Skeletal muscle satellite cell (primary cell): ENCODE results near the gene MRPL57. TPM values are rescaled to one million over a fixed set of nuclear protein-coding genes. Genes with fewer than 3 reads are reported as not detected.
"Not testable (repeated sequence)": the region's sequence is repeated elsewhere in the genome, so short reads cannot be mapped to it uniquely, and the experiment has no call there.

Experiments used
- H3K27me3 ChIP-seq: 2 replicates; pipeline ENCODE4 v1.7.0; 2013; ENCODE audit warnings: low read length; ENCODE audit not compliant: control insufficient read depth, insufficient read depth
- H3K36me3 ChIP-seq: 2 replicates; pipeline ENCODE4 v1.7.0; 2013; ENCODE audit warnings: mild to moderate bottlenecking, control low read depth, low read length; ENCODE audit not compliant: insufficient read depth
- H3K4me1 ChIP-seq: 2 replicates; pipeline ENCODE4 v1.7.0; 2013; ENCODE audit warnings: low read length; ENCODE audit not compliant: control insufficient read depth, insufficient read depth
- H3K4me2 ChIP-seq: 2 replicates; pipeline ENCODE4 v1.7.0; 2013; ENCODE audit warnings: mild to moderate bottlenecking, low read length
- H3K4me3 ChIP-seq: 2 replicates; pipeline ENCODE4 v1.7.0; 2013; ENCODE audit warnings: low read length
- H3K9ac ChIP-seq: 2 replicates; pipeline ENCODE4 v1.7.0; 2013; ENCODE audit warnings: mild to moderate bottlenecking, low read depth, low read length, moderate library complexity
- H3K9me3 ChIP-seq: replicated peaks from 2 replicates; pipeline ENCODE4 v1.7.0; 2013; ENCODE audit warnings: mild to moderate bottlenecking, control low read depth, low read length
- total RNA-seq: library from RNA; depleted of rRNA; stranded (reverse); fragments of >200 nt; gene quantifications from 2 replicates; pipeline ENCODE4 v1.2.3, GENCODE V29; 2012; rRNA removed

Gene MRPL57
- total RNA-seq = 23.8 and 26.6 TPM in 2 replicates

DNA sequence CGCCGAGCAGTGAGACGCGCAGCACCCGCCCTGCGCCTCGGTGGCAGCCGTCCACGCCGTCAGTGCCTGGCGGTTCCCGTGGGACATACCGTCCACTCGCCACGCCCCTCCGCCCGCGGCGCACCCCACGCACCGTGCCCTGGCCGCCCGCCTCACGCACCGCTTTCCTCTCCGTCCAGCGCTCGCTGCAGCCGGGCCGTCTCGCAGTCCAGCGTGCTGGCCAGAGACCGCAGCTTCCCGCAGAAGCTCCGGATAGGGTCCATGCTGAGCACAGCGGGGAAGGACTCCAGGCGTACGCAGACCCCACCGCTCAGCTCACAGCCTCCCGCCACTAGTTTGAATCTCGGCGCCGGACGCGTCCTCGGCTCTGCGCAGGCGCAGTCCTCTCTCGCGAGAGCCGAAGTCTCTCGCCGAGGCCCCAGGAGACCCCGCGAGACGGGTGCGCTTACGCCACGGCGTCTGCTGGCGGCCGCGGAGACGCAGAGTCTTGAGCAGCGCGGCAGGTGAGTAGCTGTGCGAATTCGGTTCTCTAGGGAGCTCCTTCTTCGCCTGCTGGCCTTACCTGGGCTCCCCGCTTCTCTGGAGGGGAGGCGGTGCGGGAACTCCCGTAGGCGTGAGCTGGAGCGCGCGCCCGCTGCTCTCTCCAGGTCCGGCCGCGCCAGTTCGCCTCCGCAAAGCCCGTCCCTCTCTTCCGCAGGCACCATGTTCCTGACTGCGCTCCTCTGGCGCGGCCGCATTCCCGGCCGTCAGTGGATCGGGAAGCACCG is at the start of gene MRPL57, which contains the start of gene SKA3:
MRPL57 (plus strand) TSS at position 444 of the 767 bp plus-strand sequence; CDS start at position 703, 259 bp downstream.
SKA3 (minus strand) TSS at position 338 of the 767 bp plus-strand sequence; CDS start at position 263, 75 bp downstream.
- Histone ChIP-seq H3K36me3 (no peaks in the 10 kb centered on the region), H3K4me1 (peaks cover 15% of the 10 kb centered on the region), H3K9me3 (no peaks in the 10 kb centered on the region), H3K27me3 (no peaks in the 10 kb centered on the region), H3K4me3 (peak within 1 kb of the TSS; percentile 85), H3K4me2 (peak within 1 kb of the TSS; percentile 85), H3K9ac (peak within 1 kb of the TSS; percentile 90)

DNA sequence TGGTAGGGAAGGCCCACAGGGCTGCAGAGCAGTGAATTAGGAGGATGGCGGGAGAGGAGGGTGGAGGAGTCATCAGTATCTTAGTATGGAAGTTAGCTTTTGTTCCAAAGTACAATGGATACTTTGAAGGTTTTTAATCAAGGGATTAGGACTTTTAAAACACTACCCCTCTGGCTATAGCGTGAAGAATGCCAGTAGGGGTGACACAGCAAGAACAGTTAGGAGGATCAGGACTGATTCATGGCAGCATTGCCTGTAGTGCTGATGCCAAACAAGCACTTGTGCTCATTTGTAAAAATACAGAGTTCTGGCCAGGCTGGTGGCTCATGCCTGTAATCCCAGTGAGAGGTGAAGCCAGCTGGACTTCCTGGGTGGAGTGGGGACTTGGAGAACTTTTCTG is 46.3 kb upstream of the MRPL57 start:
- Histone ChIP-seq H3K4me2 (no peak overlapping the region), H3K36me3 (no peaks in the 10 kb centered on the region), H3K4me3 (no peak overlapping the region), H3K9ac (no peak overlapping the region), H3K4me1 (no peaks in the 10 kb centered on the region), H3K27me3 (no peaks in the 10 kb centered on the region), H3K9me3 (no peaks in the 10 kb centered on the region)

DNA sequence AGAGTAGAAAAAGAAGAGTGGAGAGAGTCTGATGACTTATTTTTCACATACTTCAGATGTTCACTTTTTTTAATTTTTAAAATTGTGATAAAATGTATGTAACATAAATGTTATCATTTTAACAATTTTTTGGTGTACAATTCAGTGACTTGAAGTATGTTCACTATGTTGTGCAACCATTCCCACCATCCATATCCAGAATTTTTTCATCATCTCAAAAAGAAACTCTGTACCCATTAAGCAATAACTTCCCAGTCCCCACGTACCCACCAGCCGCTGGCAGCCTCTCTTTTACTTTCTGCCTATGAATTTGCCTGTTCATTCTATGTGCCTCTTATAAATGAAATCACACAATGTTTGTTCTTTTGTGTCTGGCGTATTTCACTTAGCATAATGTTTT is 43.4 kb upstream of the MRPL57 start:
- Histone ChIP-seq H3K27me3 (no peaks in the 10 kb centered on the region), H3K9me3 (no peaks in the 10 kb centered on the region), H3K4me1 (peaks cover 3% of the 10 kb centered on the region), H3K9ac (no peak overlapping the region), H3K4me3 (no peak overlapping the region), H3K4me2 (no peak overlapping the region), H3K36me3 (no peaks in the 10 kb centered on the region)

DNA sequence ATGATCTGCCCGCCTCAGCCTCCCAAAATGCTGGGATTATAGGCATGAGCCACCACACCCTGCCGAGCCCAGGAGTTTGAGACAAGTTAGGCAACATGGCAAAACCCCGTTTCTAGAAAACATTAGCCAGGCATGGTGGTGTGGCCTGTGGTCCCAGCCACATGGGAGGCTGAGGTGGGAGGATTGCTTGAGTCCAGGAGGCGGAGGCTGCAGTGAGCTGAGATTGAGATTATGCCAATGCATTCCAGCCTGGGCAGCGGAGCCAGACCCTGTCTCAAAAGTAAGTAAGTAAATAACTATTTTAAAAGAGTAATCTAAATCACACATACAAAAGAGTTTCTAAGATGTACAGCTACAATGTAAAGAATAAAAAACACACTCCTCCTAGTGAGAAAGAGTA is 42.0 kb upstream of the MRPL57 start:
- no peak overlapping the region for H3K4me2 ChIP-seq
- no peaks in the 10 kb centered on the region for H3K27me3 ChIP-seq
- no peaks in the 10 kb centered on the region for H3K9me3 ChIP-seq
- H3K36me3 ChIP-seq = no peaks in the 10 kb centered on the region
- no peak overlapping the region for H3K9ac ChIP-seq
- no peak overlapping the region for H3K4me3 ChIP-seq
- H3K4me1 ChIP-seq = peaks cover 5% of the 10 kb centered on the region

DNA sequence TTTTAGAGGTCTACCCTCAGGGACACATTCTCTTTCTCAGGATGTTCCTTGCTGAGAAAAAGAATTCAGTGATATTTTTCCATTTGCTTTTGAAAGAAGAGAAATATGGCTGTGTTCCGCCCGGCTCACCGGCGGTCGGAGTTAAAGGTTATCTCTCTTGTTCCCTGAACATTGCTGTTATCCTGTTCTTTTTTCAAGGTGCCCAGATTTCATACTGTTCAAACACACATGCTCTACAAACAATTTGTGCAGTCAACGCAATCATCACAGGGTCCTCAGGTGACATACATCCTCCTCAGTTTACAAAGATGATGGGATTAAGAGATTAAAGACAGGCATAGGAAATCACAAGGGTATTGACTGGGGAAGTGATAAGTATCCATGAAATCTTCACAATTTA is 40.6 kb upstream of the MRPL57 start:
- H3K4me2 ChIP-seq, H3K9ac ChIP-seq, H3K9me3 ChIP-seq, H3K36me3 ChIP-seq, H3K4me1 ChIP-seq, H3K27me3 ChIP-seq, H3K4me3 ChIP-seq: not testable (repeated sequence)

DNA sequence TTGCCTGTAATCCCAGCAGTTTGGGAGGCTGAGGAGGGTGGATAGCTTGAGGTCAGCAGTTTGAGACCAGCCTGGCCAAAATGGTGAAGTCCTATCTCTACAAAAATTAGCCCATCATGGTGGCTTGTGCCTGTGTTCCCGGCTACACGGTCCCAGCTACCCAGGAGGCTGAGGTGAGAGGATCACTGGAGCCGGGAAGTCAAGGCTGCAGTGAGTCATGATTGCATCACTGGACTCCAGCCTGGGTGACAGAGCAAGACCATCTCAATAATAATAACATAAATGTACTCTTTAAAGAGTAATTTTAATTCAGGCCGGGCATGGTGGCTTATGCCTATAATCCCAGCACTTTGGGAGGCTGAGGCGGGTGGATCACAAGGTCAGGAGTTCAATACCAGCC is 38.8 kb upstream of the MRPL57 start:
- H3K9me3 ChIP-seq = no peaks in the 10 kb centered on the region
- no peak overlapping the region for H3K9ac ChIP-seq
- peaks cover 8% of the 10 kb centered on the region for H3K36me3 ChIP-seq

DNA sequence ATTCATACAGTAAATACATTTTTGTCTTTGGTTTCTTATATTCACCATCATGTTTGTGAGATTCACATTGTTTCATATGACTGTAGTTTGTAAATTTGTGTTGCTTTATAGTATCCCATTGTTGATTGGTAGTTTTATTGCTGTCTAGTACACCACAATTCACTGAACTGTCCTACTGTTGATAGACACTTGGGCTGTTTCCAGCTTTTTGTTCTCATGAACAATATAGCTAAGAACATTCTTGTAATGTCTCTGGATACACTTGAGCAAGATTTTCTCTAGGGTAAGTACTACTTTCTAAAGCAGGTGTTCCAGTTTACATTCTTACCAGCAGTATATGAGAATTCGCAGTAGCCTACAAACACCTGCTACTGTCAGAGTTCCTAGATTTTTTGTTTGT is 37.9 kb upstream of the MRPL57 start:
- Histone ChIP-seq H3K9ac (no peak overlapping the region), H3K27me3 (no peaks in the 10 kb centered on the region), H3K4me2 (no peak overlapping the region), H3K36me3 (peaks cover 16% of the 10 kb centered on the region), H3K4me3 (no peak overlapping the region), H3K9me3 (no peaks in the 10 kb centered on the region), H3K4me1 (peaks cover 18% of the 10 kb centered on the region)

More for the DNA sequence above, 38.8 kb upstream of the MRPL57 start:
- no peak overlapping the region for H3K4me2 ChIP-seq
- H3K4me1 ChIP-seq = peaks cover 14% of the 10 kb centered on the region
- no peaks in the 10 kb centered on the region for H3K27me3 ChIP-seq
- no peak overlapping the region for H3K4me3 ChIP-seq

DNA sequence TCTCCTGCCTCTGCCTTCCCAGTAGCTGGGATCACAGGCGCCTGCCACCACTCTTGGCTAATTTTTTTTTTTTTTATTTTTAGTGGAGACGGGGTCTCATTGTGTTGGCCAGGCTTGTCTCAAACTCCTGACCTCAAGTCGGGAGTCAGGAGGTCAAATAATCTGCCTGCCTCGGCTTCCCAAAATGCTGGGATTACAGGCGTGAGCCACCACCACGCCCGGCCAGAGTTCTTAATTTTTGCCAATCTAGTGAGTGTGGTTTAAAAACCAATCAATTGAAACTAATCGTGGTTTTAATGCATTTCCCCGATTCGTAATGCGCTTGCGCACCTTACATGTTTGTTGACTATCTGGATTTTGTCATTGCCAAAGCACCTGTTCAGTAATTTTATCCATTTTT is 37.1 kb upstream of the MRPL57 start:
- Histone ChIP-seq H3K36me3 (peaks cover 19% of the 10 kb centered on the region), H3K9me3 (no peaks in the 10 kb centered on the region), H3K9ac (peak overlapping the region; percentile 97), H3K27me3 (no peaks in the 10 kb centered on the region), H3K4me2 (peak overlapping the region; percentile 92), H3K4me3 (peak overlapping the region; percentile 96), H3K4me1 (peaks cover 18% of the 10 kb centered on the region)

DNA sequence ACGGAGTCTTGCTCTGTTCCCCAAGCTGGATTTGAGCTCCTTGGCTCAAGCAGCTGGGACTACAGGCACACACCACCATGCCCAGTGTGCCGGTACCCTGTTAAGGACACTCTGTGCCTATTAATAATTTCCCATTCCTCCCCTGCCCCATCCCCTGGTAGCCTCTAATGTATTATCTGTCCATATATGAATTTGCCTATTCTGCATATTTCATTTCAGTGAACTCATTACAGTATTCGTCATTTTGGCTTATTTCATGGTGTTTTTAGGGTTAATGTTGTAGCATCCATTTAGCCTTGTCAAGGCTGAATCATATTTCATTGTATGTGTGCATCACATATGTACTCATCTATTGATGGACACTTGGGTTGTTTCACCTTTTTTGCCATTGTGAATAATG is 33.7 kb upstream of the MRPL57 start:
- H3K4me2 ChIP-seq = peak overlapping the region; percentile 28
- no peaks in the 10 kb centered on the region for H3K27me3 ChIP-seq
- no peak overlapping the region for H3K9ac ChIP-seq
- no peaks in the 10 kb centered on the region for H3K9me3 ChIP-seq
- H3K36me3 ChIP-seq = peaks cover 46% of the 10 kb centered on the region
- H3K4me3 ChIP-seq = peak overlapping the region; percentile 20
- peaks cover 16% of the 10 kb centered on the region for H3K4me1 ChIP-seq

DNA sequence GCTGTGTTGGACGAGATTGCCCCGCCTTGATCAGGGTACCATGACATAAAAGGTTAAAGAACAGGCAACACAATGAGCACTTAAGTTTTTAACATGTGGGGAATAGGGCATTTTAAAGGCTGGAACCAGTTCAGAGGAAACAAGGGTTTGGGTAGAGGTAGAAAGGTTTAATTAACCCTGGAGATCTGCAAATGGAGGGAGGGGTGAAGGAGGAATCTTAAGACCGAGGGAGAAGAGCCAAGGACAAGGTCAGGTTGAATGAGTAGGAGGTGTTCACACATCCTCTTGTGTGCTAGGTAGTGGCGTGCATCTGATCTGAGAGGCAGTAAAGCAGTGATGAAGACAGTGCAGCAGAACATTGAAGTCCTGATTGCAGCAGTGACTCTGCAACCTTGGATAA is 28.6 kb upstream of the MRPL57 start:
- H3K27me3 ChIP-seq = no peaks in the 10 kb centered on the region
- H3K9ac ChIP-seq = no peak overlapping the region
- no peak overlapping the region for H3K4me2 ChIP-seq
- H3K9me3 ChIP-seq = no peaks in the 10 kb centered on the region
- no peak overlapping the region for H3K4me3 ChIP-seq
- H3K36me3 ChIP-seq = peaks cover 40% of the 10 kb centered on the region
- peaks cover 12% of the 10 kb centered on the region for H3K4me1 ChIP-seq

DNA sequence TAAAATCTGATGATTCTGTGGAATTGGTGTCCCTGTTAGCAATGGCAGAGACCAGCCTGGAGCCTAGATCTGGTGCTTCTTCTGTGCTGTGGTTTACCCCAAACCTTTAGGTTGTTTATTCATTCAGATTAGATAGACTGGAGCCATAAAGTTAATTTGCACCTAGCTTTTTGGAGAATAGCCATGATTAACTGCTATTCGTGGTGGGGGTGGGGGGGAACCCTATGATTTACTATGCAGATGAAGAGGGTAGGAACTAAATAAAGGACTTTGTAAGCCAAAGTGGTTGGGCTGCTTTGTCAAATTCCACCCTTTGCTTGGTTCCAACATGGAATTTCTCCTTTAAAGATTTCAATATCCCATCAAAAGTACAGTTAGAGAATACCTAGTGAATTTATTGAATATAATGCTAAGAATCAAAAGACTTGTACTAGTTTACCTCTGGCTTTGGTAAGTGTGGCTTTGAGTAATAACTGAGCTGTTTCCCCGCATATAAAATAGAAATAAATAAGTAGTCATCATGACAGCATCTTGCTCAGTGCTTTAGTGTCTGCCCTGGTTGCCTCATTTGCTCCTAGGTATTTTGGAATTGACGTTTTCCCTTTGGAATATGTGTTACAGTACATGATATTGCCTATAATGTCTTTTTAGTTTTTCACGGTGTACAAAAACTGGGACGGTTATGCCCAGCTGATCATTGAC is 27.8 kb upstream of the MRPL57 start:
- H3K9me3 ChIP-seq = no peaks in the 10 kb centered on the region
- H3K4me2 ChIP-seq = no peak overlapping the region
- peaks cover 32% of the 10 kb centered on the region for H3K36me3 ChIP-seq
- H3K4me3 ChIP-seq = no peak overlapping the region
- H3K27me3 ChIP-seq = no peaks in the 10 kb centered on the region
- H3K9ac ChIP-seq = no peak overlapping the region
- peaks cover 10% of the 10 kb centered on the region for H3K4me1 ChIP-seq
